Measurements from ENCODE around the gene MEIS1. TPM values are rescaled to one million over a fixed set of nuclear protein-coding genes. Genes with fewer than 3 reads are reported as not detected.
A peak's percentile ranks its signal among the peaks of the same experiment; 100 is the strongest.

The MEIS1 gene
- total RNA-seq, 3 donors from 2014 or later (not counting 1 experiment from before 2014, with no cell fraction given) = 2.0 to 5.4 (median 3.6) TPM

GRCh38 chr2:66437109-66437690, 2.3 kb downstream of the MEIS1 start:
- no peak for ATAC-seq
- no peaks in the 10 kb centered on the region for H3K9me3 ChIP-seq (ENCODE audit: control insufficient read depth, insufficient read depth, low read length)
- H3K4me3 ChIP-seq (ENCODE audit: low read length) = no peak overlapping the region
- TF ChIP-seq CTCF (IDR thresholded peaks at IDR 0.05) = no peak
- Mint-ChIP-seq H3K36me3 (no peaks in the 10 kb centered on the region), H3K27me3 (ENCODE audit: low read depth in 2 of 2) (peaks cover 66% of the 10 kb centered on the region in 2 donors), H3K4me3 (peak overlapping the region; percentile 80), H3K4me1 (peaks cover 37 to 40% of the 10 kb centered on the region in 2 donors), H3K27ac (peak overlapping the region in 1 of 2 donors; percentile 14), H3K9me3 (no peaks in the 10 kb centered on the region)
- peaks cover 37% of the 10 kb centered on the region for H3K4me1 ChIP-seq (ENCODE audit: control insufficient read depth, insufficient read depth, low read length)
- WGBS (ENCODE audit: insufficient coverage) = 29% methylated on average over 10 of the region's 14 CpGs
- peaks cover 15% of the 10 kb centered on the region for H3K27me3 ChIP-seq (ENCODE audit: control insufficient read depth, insufficient read depth, low read length)
- intact Hi-C loops (cut with micrococcal nuclease) = loop anchor here (10.0 kb wide), 1 partner anchor 138 kb away; no protein-coding TSS in a partner anchor
- no peak for DNase-seq
- H3K27ac ChIP-seq (ENCODE audit: low read length) = no peak overlapping the region
- H3K36me3 ChIP-seq (ENCODE audit: control insufficient read depth, insufficient read depth, low read length) = no peaks in the 10 kb centered on the region

- Histone ChIP-seq H3K27ac (ENCODE audit: low read length) (no peak overlapping the region), H3K9me3 (ENCODE audit: control insufficient read depth, insufficient read depth, low read length) (no peaks in the 10 kb centered on the region), H3K27me3 (ENCODE audit: control insufficient read depth, insufficient read depth, low read length) (peaks cover 11% of the 10 kb centered on the region), H3K4me3 (ENCODE audit: low read length) (no peak overlapping the region), H3K36me3 (ENCODE audit: control insufficient read depth, insufficient read depth, low read length) (no peaks in the 10 kb centered on the region), H3K4me1 (ENCODE audit: control insufficient read depth, insufficient read depth, low read length) (peaks cover 32% of the 10 kb centered on the region)
- intact Hi-C loops (cut with micrococcal nuclease) = loop anchor here (10.0 kb wide), 1 partner anchor 137 kb away; no protein-coding TSS in a partner anchor
- Mint-ChIP-seq H3K36me3 (no peaks in the 10 kb centered on the region), H3K27ac (peak overlapping the region in 1 of 2 donors; percentile 14), H3K4me1 (peaks cover 30 to 36% of the 10 kb centered on the region in 2 donors), H3K4me3 (peak overlapping the region; percentile 80), H3K9me3 (no peaks in the 10 kb centered on the region), H3K27me3 (ENCODE audit: low read depth in 2 of 2) (peaks cover 65 to 73% of the 10 kb centered on the region in 2 donors)
- WGBS (ENCODE audit: insufficient coverage) = 27% methylated on average over 22 of the region's 22 CpGs
- no peak for DNase-seq
- TF ChIP-seq CTCF (IDR thresholded peaks at IDR 0.05) = no peak
- no peak for ATAC-seq
Observed at GRCh38 chr2:66437691-66438497, 3.0 kb downstream of the MEIS1 start.

- no peak overlapping the region for H3K4me3 Mint-ChIP-seq
- H3K4me1 Mint-ChIP-seq = peaks cover 26 to 34% of the 10 kb centered on the region in 2 donors
- Histone ChIP-seq H3K36me3 (ENCODE audit: control insufficient read depth, insufficient read depth, low read length) (no peaks in the 10 kb centered on the region), H3K9me3 (ENCODE audit: control insufficient read depth, insufficient read depth, low read length) (no peaks in the 10 kb centered on the region), H3K27me3 (ENCODE audit: control insufficient read depth, insufficient read depth, low read length) (peaks cover 10% of the 10 kb centered on the region), H3K27ac (ENCODE audit: low read length) (no peak overlapping the region), H3K4me1 (ENCODE audit: control insufficient read depth, insufficient read depth, low read length) (peaks cover 26% of the 10 kb centered on the region), H3K4me3 (ENCODE audit: low read length) (no peak overlapping the region)
- WGBS (ENCODE audit: insufficient coverage) = 49% methylated on average over 7 of the region's 8 CpGs
- no peak for DNase-seq
- ATAC-seq = no peak
- H3K27ac Mint-ChIP-seq = no peak overlapping the region
- TF ChIP-seq CTCF (IDR thresholded peaks at IDR 0.05) = no peak
- no peaks in the 10 kb centered on the region for H3K36me3 Mint-ChIP-seq
- H3K9me3 Mint-ChIP-seq = no peaks in the 10 kb centered on the region
- intact Hi-C loops (cut with micrococcal nuclease) = loop anchor here (10.0 kb wide), 1 partner anchor 136 kb away; no protein-coding TSS in a partner anchor
- peaks cover 64 to 75% of the 10 kb centered on the region in 2 donors for H3K27me3 Mint-ChIP-seq (ENCODE audit: low read depth in 2 of 2)
Observed at GRCh38 chr2:66438498-66438833, 3.5 kb downstream of the MEIS1 start.

All from natural killer cell (primary cell).